CD4-positive, alpha-beta T cell treated with Interleukin-12 subunit alpha and Interleukin-12 subunit beta, for 1 hour (primary cell): Measurements from ENCODE around the gene CGB1.

Source experiments
- DNase-seq: peaks from one replicate; pipeline ENCODE4 v3.0.0-alpha.2; 2020

Gene CGB1

DNA sequence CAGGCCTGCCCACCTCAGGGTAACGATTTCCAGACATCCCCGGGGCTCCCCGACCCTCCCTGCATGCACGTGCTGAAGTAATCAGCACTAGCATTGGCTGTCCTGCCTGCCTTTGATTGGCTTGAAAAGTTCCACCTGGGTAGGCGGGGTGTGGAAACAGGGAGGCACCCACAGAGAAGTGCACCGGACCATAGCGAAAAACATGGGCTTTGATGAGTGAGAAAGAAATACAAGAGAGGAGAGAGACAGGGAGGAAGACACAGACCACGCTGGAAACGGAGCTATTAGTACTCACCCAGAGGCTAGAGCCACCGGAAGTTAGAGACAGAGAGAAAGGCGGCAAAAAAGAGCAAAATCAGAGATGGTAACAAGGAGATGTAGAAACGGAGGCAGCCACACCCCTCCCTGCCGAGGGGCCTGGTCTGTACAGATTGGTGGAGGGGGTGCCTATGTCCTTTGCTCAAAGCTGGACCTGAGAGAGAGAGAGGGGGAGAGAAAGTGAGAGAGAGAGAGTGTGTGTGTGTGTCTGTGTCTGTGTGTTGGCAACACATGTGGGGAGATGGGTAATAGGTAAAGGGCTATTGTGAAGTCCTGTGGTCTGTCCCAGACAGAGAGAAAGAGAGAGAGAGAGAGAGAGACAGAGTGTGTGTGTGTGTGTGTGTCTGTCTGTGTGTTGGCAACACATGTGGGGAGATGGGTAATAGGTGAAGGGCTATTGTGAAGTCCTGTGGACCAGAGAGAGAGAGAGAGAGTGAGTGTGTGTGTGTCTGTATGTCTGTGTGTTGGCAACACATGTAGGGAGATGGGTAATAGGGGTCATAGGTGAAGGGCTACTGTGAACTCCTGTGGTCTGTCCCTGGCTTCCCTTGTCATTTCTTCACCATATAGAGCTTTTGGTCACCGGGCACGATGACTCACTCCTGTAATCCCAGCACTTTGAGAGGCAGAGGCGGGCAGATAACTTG, 15.5 kb downstream of the CGB1 start:
- DNase-seq: no peak

DNA sequence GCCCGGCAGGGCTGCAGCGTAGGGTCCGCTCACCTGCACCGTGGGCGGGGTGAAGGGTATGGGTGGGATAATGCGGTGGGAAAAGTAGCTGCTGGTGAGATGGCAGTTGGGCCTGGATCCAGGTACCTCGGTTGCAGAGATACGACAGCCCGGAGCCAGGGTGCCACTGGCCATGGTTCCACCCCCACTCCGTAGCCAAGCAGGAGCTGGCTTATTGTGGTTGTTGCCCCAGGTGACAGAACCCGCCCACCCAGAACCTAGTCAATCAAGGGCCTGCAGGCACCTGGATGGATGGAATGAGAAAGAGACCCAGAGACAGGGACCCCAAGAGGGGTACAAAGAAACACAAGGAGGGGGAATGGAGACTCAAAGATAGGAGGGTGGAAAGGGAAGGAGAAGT, 16.4 kb downstream of the CGB1 start:
- no peak for DNase-seq

DNA sequence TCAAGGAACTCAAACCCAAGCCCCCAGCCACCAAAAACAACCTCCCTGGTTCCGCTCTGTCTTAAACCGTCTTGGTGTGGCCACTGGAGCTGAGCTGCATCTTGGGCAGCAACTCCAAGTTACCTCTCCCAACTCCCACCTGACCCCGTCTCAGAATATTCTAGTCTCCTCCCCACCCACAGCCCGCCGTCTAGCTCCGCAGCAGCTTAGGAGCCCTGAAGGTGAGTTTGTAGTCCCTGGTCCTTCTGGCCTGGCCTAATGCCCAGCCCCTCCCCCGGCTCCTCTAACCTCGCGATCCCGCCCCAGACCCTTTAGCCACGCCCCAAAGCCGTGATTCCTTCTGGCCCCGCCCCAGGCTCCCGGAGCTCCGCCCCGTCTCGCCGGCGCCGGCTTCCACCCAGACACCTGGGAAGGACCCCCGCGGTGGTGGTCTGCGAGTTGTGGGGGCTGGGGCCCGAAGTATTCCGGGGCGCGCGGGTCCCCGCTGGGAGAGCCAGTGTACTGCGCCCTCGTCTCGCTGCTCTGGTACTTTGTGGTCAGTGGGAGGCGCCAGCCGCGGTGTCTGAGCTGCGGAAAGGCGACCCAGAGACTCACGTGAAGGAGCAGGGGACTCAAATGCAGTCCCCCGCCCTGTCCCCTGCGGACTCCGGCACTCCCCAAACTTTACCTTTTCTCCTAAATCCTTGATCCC, 17.3 kb downstream of the CGB1 start:
- DNase-seq: peak; percentile 70

DNA sequence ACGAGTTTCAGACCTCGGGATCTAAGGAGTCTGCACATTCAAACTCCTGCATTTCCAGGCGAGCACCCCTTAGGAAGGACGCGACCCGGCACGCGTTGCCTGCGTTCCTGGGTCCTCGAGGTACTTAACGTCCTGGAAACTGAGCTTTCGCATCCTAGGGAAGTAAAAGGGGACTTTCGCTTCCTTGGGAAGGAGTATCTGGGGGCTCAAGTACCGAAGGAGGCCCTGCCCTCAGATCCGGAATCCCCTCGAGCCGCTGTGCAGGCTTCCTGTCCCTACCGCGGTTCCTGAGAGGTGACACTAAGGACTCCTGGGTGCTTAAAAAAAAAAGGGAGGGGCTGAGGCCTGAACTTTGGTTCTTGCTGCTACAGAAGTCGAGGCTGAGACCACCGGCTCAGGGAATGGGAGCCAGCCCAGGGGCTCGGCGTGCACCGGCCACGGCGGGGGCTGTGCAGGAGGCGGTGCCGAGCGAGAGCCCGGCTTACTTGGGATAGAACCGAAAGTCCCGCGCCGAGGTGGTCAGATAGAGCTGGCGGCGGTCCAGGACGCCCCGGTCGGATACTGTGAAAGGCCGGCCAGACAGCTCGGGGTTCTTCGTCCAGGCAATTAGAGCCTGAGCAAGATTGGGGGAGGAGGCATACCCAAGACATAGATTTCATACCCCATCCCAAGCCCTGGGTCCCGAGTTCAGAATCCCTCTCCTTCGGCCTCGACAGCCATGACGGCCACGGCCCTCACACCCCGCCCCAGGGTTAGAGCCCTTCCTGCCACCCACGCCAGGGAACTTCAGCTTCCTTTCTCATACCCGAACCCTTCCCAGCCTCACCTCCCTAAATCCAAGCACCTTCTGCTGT, 18.1 kb downstream of the CGB1 start:
- peak; percentile 29 for DNase-seq

DNA sequence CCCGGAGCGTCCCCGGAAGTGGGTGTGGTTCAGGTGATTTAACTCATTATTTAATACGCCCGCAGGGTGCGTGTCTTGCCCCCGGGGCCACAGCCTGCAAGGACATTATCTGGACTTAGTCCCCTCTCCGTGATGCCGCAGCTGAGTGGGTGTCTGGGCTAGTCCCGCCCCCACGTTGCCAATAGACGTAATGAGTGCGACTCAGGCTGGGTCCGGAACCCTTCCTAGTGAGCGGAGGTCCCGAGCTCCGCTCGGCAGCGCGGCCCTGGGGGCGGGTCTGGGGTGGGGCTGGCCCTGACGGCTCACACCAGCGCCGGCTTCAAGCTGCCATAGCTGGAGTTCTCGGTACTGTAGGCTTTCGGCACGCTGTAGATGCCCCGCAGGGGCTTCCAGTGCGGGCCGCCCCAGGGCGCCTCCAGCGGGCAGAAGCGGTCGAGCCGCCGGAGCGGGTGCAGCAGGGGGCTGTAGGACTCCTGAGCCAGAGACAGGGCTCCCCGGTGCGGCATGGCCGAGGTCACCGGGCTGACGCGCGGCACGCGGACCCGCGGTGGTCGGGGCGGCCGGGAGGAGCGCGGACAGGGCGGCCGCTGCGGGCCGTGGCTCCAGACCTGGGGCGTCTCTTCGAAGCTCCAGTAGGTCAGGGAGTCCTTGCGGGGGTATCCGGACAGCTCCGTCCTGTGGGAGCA, 18.9 kb downstream of the CGB1 start:
- peak; percentile 72 for DNase-seq

DNA sequence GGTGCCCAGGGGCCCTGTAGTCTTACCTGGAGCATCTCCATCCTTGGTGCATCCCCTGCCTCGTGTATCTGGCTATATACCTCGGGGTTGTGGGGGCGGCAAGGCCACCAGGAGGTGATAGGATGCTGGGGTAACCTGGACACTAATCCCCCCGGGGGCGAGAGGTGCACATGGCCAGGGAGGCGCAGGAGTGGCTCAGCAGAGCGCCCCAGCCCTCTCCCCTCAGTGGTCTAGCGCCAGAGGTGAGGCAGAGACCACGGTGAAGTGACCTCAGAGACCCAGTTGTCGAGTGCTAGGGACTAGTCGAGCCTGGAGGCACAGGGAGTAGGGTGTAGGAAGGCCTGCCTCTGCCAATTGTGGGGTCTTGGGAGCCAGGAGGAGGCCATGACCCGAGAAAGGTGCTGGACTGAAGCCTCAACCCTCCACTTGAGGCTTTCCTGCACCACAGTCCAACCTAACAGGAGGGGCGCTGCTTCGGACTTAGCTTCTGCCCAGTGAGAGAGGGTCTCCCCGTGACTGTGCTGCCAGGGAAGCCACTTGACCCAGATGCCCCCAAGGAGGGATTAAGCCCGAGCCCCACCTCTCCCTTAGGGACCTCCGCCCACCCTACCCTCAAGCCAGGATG, 19.5 kb downstream of the CGB1 start, which contains the start of gene LHB:
LHB (minus strand) TSS at position 51 of the 625 bp plus-strand sequence; CDS start at position 41, 10 bp downstream.
- no peak for DNase-seq

DNA sequence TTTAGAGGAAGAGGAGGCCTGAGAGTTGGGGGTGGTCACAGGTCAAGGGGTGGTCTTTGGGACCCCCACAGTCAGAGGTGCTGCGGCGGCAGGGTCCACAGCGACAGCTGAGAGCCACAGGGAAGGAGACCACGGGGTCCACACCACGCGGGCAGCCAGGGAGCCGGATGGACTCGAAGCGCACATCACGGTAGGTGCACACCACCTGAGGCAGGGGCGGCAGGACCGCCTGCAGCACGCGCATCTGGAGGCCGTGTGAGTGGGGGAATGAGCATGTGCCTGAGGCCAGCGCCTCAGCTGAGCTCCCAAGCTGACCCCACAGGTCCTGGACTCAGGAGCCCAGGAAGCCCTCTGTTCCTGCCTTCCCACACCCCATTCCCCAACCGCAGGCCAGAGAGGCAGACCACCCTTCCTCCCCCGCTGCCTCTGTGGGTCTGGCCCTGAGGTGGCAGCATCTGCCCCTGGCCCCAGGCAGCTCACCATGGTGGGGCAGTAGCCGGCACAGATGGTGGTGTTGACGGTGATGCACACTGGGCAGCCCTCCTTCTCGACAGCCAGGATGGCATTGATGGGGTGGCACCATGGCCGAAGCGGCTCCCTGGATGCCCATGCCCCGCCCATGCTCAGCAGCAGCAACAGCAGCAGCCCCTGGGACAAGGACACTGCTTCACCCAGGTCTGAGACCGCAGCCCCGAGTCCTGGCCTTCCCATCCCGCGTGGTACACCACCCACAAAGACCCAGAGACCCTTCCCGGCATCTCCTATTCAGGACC, 20.4 kb downstream of the CGB1 start:
- no peak for DNase-seq

DNA sequence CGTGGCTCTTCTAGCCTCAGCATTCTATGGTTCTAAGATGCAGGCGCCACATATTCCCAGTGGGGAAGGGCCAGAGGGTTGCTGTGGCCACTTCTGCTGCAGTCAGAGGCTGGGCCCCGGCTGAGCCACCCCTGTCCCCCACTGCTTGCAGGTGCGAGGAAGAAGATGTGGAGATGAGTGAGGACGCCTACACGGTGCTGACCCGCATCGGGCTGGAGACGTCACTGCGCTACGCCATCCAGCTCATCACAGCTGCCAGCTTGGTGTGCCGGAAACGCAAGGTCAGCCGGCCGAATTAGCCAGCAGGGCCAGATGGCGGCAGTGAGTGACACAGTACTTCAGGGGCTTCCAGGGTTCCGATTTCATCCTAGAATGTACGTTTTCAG, 21.8 kb downstream of the CGB1 start:
- no peak for DNase-seq

DNA sequence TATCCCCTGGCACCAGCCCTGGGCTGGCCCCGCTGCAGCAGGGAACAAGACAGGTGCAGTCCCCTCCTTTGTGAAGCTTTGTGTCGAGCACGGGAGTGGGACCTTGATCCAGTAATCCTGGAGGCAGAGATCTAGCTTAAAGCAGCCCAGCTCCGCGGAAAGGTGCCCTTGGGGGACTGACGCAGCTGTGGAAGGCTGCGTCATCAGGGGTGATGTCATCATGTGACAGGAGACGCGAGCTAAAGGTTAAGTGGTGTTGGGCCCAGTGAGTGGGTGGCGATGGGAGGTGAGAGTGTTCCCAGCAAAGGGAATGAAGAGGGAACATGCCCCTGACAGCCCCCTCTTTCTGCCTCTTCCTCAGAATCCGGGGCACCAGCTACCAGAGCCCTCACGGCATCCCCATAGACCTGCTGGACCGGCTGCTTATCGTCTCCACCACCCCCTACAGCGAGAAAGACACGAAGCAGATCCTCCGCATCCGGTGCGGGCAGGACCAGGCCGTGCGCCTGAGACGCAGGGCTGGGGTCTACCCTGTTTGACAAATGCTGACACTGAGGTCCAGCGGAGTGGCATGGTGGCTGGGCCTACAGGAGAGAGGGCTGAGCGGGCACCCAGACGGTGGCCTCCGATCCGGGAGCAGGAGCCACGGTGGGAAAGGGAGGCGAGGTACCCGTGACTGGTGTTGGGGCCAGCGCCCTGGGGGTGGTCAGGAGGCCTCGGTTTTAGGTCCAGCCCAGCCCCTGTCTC, 22.4 kb downstream of the CGB1 start:
- no peak for DNase-seq

DNA sequence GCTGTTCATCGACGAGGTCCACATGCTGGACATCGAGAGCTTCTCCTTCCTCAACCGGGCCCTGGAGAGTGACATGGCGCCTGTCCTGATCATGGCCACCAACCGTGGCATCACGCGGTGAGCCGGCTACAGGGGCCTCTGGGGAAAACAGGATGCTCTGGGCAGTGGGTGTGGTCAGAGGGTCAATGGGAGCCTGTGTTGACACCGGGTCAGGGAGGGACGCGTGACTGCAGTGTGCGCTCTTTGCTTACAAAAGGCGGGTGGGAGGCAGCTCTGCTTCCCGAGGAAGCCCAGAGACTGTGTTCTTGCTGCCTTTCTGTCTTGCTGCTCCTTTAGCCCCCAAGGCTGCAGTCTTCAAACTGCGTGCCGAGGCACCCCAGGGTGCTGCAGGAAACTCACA, 25.5 kb downstream of the CGB1 start:
- DNase-seq: no peak

DNA sequence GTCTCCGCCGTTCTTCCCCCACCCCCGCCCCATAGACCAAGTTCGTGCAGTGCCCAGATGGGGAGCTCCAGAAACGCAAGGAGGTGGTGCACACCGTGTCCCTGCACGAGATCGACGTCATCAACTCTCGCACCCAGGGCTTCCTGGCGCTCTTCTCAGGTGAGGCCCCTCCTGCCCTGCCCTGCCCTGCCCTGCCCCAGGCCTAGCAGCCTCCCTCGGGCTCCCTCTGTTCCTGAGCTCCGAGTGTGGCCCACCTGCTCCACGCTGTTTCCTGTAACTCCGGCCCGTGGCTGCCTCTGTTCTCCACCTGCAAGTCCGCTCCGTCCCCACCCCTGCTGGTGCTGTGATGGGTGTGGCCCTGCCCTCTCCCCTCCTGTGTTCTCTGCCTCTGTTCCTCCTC, 26.2 kb downstream of the CGB1 start:
- DNase-seq: no peak

DNA sequence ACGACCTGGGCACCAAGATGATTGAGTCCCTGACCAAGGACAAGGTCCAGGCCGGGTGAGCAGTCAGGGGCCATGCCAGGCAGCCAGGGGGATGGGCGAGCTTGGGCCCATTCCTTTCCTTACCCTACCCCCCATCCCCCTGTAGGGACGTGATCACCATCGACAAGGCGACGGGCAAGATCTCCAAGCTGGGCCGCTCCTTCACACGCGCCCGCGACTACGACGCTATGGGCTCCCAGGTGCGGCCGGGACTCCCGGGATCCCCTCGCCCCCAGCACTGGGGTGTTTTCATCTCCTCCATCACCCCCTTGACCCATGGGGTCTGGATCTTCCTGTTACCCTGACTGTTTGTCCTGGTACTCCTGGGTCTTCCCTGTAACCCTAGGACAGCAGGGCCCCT, 26.9 kb downstream of the CGB1 start:
- no peak for DNase-seq

DNA sequence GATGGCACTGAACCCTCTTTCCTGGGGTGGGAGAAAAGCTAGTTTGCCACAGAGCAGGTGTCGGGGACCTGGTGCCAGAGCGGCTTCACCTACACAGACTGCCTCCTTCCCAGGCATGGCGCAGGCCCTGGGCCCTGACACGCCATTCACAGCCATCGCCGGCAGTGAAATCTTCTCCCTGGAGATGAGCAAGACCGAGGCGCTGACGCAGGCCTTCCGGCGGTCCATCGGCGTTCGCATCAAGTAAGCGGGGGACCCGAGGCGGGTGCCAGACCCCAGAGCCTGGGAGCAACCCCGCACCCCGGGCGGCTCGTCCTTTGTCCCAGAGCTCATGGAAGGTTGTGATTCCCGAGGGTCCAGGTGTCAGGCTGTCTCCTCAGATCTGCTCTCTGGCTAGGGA, 29.8 kb downstream of the CGB1 start:
- DNase-seq: no peak

DNA sequence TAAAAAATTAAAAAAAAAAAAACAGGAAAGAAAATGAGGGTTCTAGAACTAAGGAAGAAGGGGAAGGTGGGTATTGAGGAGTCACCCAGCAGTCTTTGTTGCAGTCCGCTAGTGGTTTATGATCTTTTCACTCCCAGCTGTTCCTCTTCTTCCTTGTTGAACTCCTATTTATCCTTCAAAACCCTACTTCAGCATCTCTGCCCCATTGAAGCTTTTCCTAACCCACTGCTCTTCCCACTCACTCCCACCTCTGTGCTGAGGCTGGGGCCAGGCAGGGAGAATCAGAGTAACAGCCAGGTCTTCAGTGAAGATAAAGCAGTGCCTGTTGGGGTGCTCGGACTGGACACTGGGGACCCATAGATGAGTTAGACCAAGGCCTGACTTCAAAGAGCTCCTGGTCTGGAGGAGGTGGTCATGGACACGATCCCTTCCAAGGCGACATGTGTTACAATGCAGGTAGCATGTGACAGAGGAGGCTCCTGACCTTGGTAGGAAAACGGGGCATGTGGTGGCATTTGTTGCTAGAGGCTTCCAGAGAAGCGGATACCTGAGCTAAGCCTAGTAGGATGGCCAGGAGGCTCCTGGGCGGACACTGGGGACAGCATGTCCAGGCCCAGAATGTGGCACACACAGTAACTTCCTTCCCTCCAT, 31.6 kb downstream of the CGB1 start:
- DNase-seq: no peak

DNA sequence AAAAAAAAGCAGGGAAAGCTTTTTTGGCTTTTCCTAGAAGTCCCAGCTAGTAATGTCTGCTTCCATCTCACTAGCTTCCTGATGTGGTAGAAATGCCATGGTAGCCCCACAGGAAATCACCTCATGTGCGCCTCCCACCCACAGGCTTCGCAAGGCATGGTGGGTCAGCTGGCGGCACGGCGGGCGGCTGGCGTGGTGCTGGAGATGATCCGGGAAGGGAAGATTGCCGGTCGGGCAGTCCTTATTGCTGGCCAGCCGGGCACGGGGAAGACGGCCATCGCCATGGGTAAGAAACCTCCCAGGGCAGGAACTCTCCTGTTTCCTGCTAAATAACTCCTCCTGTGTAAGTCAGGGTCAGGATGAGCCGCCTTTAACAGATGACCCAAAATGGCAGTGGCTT, 32.6 kb downstream of the CGB1 start:
- no peak for DNase-seq

DNA sequence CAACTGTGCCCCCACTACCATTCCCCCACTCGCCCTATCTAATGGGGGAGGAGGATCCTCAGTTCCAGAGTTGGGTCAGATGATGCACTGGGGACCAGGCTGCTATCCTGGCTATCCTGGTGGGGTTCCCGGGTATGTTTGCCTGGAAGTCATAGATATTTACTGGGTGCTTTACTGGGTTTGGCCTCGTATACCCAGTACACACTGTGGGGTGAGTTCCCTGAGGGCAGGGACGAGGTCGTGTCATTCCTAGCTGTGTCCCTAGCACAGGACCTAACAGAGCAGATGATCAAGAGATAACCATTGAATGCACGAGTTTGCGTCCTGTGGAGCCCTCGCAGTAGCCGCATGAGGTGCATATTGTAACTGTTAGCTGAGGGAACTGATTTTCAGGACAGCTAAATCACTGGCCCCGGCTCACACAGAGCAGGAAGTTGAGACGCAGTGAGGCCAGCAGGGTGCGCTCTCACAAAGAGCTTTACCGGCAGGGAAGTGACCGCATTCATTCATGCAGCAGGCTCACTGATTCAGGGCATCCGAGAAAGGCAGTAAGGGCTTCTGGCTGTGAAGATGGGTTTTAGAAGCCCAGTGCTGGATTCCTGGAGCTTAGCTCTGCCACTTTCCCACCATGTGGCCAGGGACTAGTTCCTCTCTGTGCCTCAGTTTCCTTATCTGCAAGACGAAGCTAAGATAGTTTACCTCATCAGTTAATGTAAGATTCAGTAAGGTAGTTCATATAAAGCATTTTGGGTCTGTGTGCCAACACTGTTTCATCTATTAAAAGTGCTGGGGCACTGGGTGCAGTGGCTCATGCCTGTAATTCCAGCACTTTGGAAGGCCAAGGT, 37.0 kb downstream of the CGB1 start:
- DNase-seq: peak; percentile 76

DNA sequence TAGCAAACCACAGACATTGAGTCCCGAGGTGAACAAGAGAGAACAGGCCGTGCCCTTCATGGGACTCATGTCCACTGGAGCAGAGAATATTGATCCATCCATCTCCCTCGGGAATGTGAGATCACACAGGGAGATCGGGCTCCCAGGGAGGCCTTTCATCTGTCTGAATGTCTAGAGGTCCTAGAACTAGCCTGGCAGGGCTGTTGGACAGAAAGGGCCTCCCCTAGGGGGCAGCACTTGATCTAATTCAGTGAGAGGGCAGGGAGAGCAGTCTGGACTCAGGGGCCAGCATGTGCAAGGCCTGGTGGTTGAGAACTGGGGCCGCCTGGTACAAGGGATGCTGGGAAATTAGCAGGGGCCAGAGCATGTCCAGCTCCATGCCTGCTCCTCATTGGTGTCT, 38.7 kb downstream of the CGB1 start:
- DNase-seq: peak; percentile 53

DNA sequence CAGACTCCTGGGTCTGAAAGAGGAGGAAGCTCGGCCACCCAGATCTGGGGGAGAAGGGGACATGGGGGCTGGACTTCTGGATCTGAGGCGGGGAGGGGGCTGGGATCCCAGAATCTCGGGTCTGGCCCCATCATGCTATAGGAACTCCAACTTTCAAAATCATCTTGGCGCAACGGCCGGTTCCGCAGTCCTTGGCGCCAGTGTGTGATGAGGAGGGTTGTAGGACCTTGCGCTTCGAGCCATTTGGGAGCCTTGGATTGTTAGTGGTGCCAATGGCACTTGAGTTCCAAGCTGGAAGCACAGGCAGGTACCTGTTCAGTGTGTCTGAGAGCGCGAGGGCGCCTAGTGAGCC, 42.7 kb downstream of the CGB1 start:
- DNase-seq: no peak
